Common myeloid progenitor, CD34-positive (primary cell): ENCODE measurements around the gene TFB2M.

Experiments used
- CTCF ChIA-PET: fragments of 350-600 bp; sonication (Branson Sonifier 250); formaldehyde crosslinking; loops from one replicate; lab custom pipeline; 2021; ENCODE audit warnings: antibody characterized with exemption; lab: Charles Lee
- POLR2A ChIA-PET: fragments of 350-600 bp; sonication (Branson Sonifier 250); formaldehyde crosslinking; loops from one replicate; lab custom pipeline; 2021; ENCODE audit warnings: antibody characterized with exemption; lab: Charles Lee
- DNase-seq, 3 donors: peaks; one replicate each; pipeline versions ENCODE4 v3.0.0 to v3.0.0-alpha.2; 2013
- H3K27ac ChIP-seq, 2 experiments: 1 replicate in 1 of 2; 2 replicates in 1 of 2; pipeline ENCODE4 v1.7.0; 2013; ENCODE audit warnings: inconsistent platforms in 2 of 2, low read length in 2 of 2, mild to moderate bottlenecking in 2 of 2, low read depth in 1 of 2, moderate library complexity in 1 of 2; ENCODE audit not compliant: severe bottlenecking in 2 of 2, insufficient read depth in 1 of 2, poor library complexity in 1 of 2
- H3K27me3 ChIP-seq, 5 experiments: replicated peaks in 2 of 5; 1 replicate in 3 of 5; 2 replicates in 2 of 5; pipeline versions ENCODE4 v1.6.1 to v1.7.0; 2013; ENCODE audit warnings: low read length in 4 of 5, mild to moderate bottlenecking in 2 of 5, moderate library complexity in 2 of 5, inconsistent platforms in 1 of 5; ENCODE audit not compliant: insufficient read depth in 5 of 5, control insufficient read depth in 4 of 5
- H3K36me3 ChIP-seq, 4 experiments: 1 replicate in 2 of 4; 2 replicates in 2 of 4; pipeline versions ENCODE4 v1.6.1 to v1.7.0; 2013; ENCODE audit warnings: low read length in 3 of 4, control low read depth in 1 of 4, mild to moderate bottlenecking in 1 of 4; ENCODE audit not compliant: control insufficient read depth in 4 of 4, insufficient read depth in 4 of 4
- H3K4me1 ChIP-seq, 4 experiments: 1 replicate in 3 of 4; 2 replicates in 1 of 4; pipeline versions ENCODE4 v1.6.1 to v1.7.1; 2013; ENCODE audit warnings: low read length in 3 of 4, mild to moderate bottlenecking in 3 of 4, control low read depth in 1 of 4, inconsistent platforms in 1 of 4, moderate library complexity in 1 of 4; ENCODE audit not compliant: control insufficient read depth in 4 of 4, insufficient read depth in 4 of 4; ENCODE audit errors: control extremely low read depth in 1 of 4
- H3K4me3 ChIP-seq, 7 experiments: 1 replicate in 4 of 7; 2 replicates in 3 of 7; pipeline versions ENCODE4 v1.5.1 to v1.7.0; 2013; ENCODE audit warnings: mild to moderate bottlenecking in 7 of 7, low read length in 6 of 7, moderate library complexity in 6 of 7, inconsistent platforms in 2 of 7, low read depth in 2 of 7, control low read depth in 1 of 7; ENCODE audit not compliant: insufficient read depth in 4 of 7, control insufficient read depth in 1 of 7; ENCODE audit errors: extremely low read depth in 1 of 7
- H3K9me3 ChIP-seq, 5 experiments: 1 replicate in 4 of 5; 2 replicates in 1 of 5; pipeline versions ENCODE4 v1.6.1 to v1.7.1; 2013; ENCODE audit warnings: low read length in 4 of 5, mild to moderate bottlenecking in 2 of 5, inconsistent platforms in 1 of 5, low read depth in 1 of 5, moderate library complexity in 1 of 5; ENCODE audit not compliant: control insufficient read depth in 4 of 5, insufficient read depth in 2 of 5; ENCODE audit errors: control extremely low read depth in 1 of 5
- WGBS: methylation state at CpG from one replicate; pipeline ENCODE4 v1.1.5; 2013; ENCODE audit not compliant: insufficient coverage; 5-methylcytosine and 5-hydroxymethylcytosine counted together

TFB2M gene

GRCh38 chr1:246513619-246514343 is 52.3 kb downstream of the TFB2M start:
- ChIA-PET CTCF (interaction anchor here (1.1 to 1.2 kb wide), 2 partner anchors 14 to 18 kb away, joined by 3 read pairs; no protein-coding TSS in a partner anchor), POLR2A (no interaction called here)
- 89% methylated on average over 6 of the region's 7 CpGs for WGBS
- Histone ChIP-seq H3K27me3 (no peaks in the 10 kb centered on the region), H3K4me3 (no peak overlapping the region), H3K27ac (no peak overlapping the region), H3K9me3 (peaks cover 1 to 54% (median 29%) of the 10 kb centered on the region in 5 experiments), H3K36me3 (no peaks in the 10 kb centered on the region), H3K4me1 (no peaks in the 10 kb centered on the region)
- no peak for DNase-seq

- ChIA-PET POLR2A (no interaction called here), CTCF (interaction anchor here (1.1 kb wide), 1 partner anchor 18 kb away, joined by 3 read pairs; no protein-coding TSS in a partner anchor)
- Histone ChIP-seq H3K4me1 (no peaks in the 10 kb centered on the region), H3K36me3 (no peaks in the 10 kb centered on the region), H3K27me3 (no peaks in the 10 kb centered on the region), H3K9me3 (peaks cover 1 to 54% (median 23%) of the 10 kb centered on the region in 5 experiments), H3K27ac (no peak overlapping the region), H3K4me3 (no peak overlapping the region)
- DNase-seq = no peak
- WGBS = 100% methylated on average over 2 of the region's 5 CpGs
Measured at GRCh38 chr1:246513041-246513440, 53.0 kb downstream of the TFB2M start.

- Histone ChIP-seq H3K27me3 (no peaks in the 10 kb centered on the region), H3K4me1 (peaks cover 0 to 2% (median under 1%) of the 10 kb centered on the region in 4 experiments), H3K27ac (no peak overlapping the region), H3K36me3 (no peaks in the 10 kb centered on the region), H3K9me3 (peaks cover 1 to 50% (median 22%) of the 10 kb centered on the region in 5 experiments), H3K4me3 (no peak overlapping the region)
- CTCF ChIA-PET = no interaction called here
- DNase-seq = no peak
- POLR2A ChIA-PET = no interaction called here
- 92% methylated on average over 10 of the region's 10 CpGs for WGBS
Measured at GRCh38 chr1:246512635-246513034, 53.4 kb downstream of the TFB2M start.

GRCh38 chr1:246512230-246512629 is 53.8 kb downstream of the TFB2M start:
- H3K27ac ChIP-seq = no peak overlapping the region
- H3K4me1 ChIP-seq = peaks cover 0 to 6% (median 4%) of the 10 kb centered on the region in 4 experiments
- no peaks in the 10 kb centered on the region for H3K27me3 ChIP-seq
- H3K4me3 ChIP-seq = no peak overlapping the region
- DNase-seq = no peak
- ChIA-PET CTCF (no interaction called here), POLR2A (no interaction called here)
- H3K9me3 ChIP-seq = peaks cover 1 to 46% (median 22%) of the 10 kb centered on the region in 5 experiments
- H3K36me3 ChIP-seq = no peaks in the 10 kb centered on the region
- 89% methylated on average over 7 of the region's 7 CpGs for WGBS

GRCh38 chr1:246511203-246511602 is 54.9 kb downstream of the TFB2M start:
- peaks cover under 1 to 11% (median 7%) of the 10 kb centered on the region in 4 experiments for H3K4me1 ChIP-seq
- WGBS = 97% methylated on average over 4 of the region's 7 CpGs
- no peak overlapping the region for H3K27ac ChIP-seq
- peaks cover 0 to 35% (median 18%) of the 10 kb centered on the region in 5 experiments for H3K9me3 ChIP-seq
- POLR2A ChIA-PET = no interaction called here
- no peak overlapping the region for H3K4me3 ChIP-seq
- no peak for DNase-seq
- CTCF ChIA-PET = no interaction called here
- no peaks in the 10 kb centered on the region for H3K27me3 ChIP-seq
- no peaks in the 10 kb centered on the region for H3K36me3 ChIP-seq

- ChIA-PET POLR2A (no interaction called here), CTCF (no interaction called here)
- Histone ChIP-seq H3K27me3 (no peaks in the 10 kb centered on the region), H3K36me3 (no peaks in the 10 kb centered on the region), H3K27ac (no peak overlapping the region), H3K9me3 (peaks cover 0 to 27% (median 18%) of the 10 kb centered on the region in 5 experiments), H3K4me1 (peaks cover 4 to 16% (median 12%) of the 10 kb centered on the region in 4 experiments), H3K4me3 (no peak overlapping the region)
- WGBS = 94% methylated on average over 11 of the region's 13 CpGs
- DNase-seq = no peak
Measured at GRCh38 chr1:246510147-246511030, 55.7 kb downstream of the TFB2M start.
